Immature natural killer cell (primary cell): ENCODE data around the gene JPT1. TPM values are rescaled to one million over a fixed set of nuclear protein-coding genes. Genes with fewer than 3 reads are reported as not detected.

ENCODE experiments used
- DNase-seq, 3 donors: peaks; one replicate each; pipeline ENCODE4 v3.0.0; 2022; ENCODE audit warnings: mixed read lengths in 1 of 3
- H3K27ac Mint-ChIP-seq, 6 donors: one replicate each; pipeline ENCODE4 v1.8.0; 2020; ENCODE audit warnings: mixed read lengths in 6 of 6, mild to moderate bottlenecking in 5 of 6, inconsistent platforms in 4 of 6, moderate library complexity in 3 of 6
- H3K27me3 Mint-ChIP-seq, 3 donors: one replicate each; pipeline ENCODE4 v1.8.0; 2020 to 2021; ENCODE audit warnings: low read depth in 3 of 3, mild to moderate bottlenecking in 3 of 3, mixed read lengths in 3 of 3, moderate library complexity in 3 of 3, inconsistent platforms in 1 of 3
- H3K36me3 Mint-ChIP-seq, 3 donors: one replicate each; pipeline ENCODE4 v1.8.0; 2020; ENCODE audit warnings: mixed read lengths in 3 of 3, inconsistent platforms in 2 of 3, mild to moderate bottlenecking in 2 of 3
- H3K4me1 Mint-ChIP-seq, 2 donors: one replicate each; pipeline ENCODE4 v1.8.0; 2020; ENCODE audit warnings: inconsistent platforms in 2 of 2, mild to moderate bottlenecking in 2 of 2, mixed read lengths in 2 of 2, moderate library complexity in 1 of 2
- H3K4me3 Mint-ChIP-seq, 5 donors: one replicate each; pipeline ENCODE4 v1.8.0; 2020; ENCODE audit warnings: mild to moderate bottlenecking in 5 of 5, mixed read lengths in 5 of 5, inconsistent platforms in 3 of 5, moderate library complexity in 3 of 5
- H3K9me3 Mint-ChIP-seq, 6 donors: one replicate each; pipeline ENCODE4 v1.8.0; 2020; ENCODE audit warnings: mild to moderate bottlenecking in 6 of 6, mixed read lengths in 6 of 6, inconsistent platforms in 4 of 6, moderate library complexity in 3 of 6
- polyA plus RNA-seq, 3 donors: library from polyadenylated mRNA; unstranded; fragments of 300-500 nt; fragmentation: Illumina TruSeq; gene quantifications; one replicate each; pipeline ENCODE4 v1.2.3, GENCODE V29; 2021

The JPT1 gene, protein sequence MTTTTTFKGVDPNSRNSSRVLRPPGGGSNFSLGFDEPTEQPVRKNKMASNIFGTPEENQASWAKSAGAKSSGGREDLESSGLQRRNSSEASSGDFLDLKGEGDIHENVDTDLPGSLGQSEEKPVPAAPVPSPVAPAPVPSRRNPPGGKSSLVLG
- 100 to 1,000 TPM; 105 to 168 (median 133) TPM for polyA plus RNA-seq

DNA sequence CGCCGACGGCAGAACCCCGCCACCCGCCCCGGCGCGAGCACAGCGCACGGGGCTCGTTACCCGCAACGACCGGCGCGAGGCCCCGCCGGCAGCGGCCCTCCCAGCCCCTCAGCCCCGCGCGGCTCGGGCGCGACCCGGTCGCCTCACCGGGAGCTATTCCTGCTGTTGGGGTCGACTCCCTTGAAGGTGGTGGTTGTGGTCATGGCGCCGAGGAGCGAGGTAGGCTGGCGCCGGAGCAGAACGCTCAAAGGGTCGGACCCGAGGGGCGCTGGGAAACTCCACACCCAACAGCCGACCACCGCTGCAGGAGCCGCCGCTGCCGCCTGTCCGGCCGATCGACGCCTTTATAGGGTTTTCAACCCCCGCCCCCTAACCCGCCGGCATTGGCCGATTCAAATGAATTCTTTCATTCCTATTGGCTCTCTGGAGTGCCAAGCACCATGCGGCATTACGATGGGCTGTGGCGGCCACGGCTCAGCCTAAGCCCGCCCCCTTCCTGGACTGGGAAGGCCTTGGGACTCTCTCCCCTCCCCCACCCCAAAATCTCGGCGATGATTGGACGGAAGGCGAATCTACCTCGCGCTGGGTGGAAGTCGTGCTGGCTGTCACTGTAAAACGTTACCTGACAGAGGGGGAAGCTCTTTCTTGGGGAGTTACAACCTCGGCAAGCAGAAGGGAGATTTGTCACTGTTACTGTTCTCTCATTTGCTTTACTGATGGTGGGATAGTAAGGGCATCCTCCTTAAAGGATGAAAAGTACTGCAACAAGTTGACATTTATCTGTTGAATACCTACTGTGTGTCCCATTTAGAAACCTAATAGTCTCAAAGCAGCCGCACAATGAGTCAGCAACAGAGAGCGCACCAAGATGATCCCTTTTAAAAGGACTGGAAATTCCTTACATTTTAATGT, at the start of gene JPT1:
Gene JPT1 (minus strand): TSS at position 318 of the 912 bp plus-strand sequence. CDS start 115 bp downstream, at position 203.
- peak within 1 kb of the TSS; percentile 73 to 92 (median 88) for H3K27ac Mint-ChIP-seq
- H3K4me1 Mint-ChIP-seq: peaks cover 31 to 39% of the 10 kb centered on the region in 2 donors
- H3K9me3 Mint-ChIP-seq: no peaks in the 10 kb centered on the region
- H3K27me3 Mint-ChIP-seq: peaks cover 5 to 14% (median 7%) of the 10 kb centered on the region in 3 donors
- DNase-seq: peak; percentile 95 to 96 (median 96)
- H3K4me3 Mint-ChIP-seq: peak within 1 kb of the TSS; percentile 91 to 96 (median 94)
- H3K36me3 Mint-ChIP-seq: no peaks in the 10 kb centered on the region

DNA sequence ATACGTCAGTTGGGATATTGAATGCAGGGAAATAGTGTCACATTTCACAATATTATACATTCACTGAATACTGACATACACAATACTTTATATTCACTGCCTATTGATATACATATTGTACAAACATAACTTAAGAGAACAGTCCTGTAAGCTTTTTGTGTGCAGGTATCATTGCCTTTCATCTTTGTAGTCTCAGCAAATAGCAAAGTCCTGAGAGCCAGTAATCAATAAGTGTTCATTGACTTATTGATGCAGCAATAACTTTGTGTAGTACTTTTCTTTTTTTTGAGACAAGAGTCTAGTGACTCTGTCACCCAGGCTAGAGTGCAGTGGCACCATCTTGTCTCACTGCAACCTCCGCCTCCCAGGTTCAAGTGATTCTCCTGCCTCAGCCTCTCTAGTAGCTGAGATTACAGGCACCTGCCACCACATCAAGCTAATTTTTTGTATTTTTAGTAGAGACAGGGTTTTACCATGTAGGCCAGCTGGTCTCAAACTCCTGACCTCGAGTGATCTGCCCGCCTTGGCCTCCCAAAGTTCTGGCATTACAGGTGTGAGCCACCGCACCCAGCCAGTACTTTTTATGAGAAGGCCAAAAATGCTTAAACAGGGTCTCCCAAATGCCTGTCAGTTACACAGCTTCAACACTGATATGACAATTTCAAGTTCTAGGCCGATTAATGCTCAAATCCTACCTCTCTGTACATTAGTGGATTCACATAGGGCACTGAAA, 45.7 kb upstream of the JPT1 start:
- Mint-ChIP-seq H3K27ac (no peak overlapping the region), H3K4me3 (no peak overlapping the region), H3K9me3 (peaks cover 0 to 2% (median 0%) of the 10 kb centered on the region in 6 donors), H3K27me3 (peaks cover under 1 to 6% (median 4%) of the 10 kb centered on the region in 3 donors), H3K4me1 (peaks cover 3 to 6% of the 10 kb centered on the region in 2 donors), H3K36me3 (no peaks in the 10 kb centered on the region)
- no peak for DNase-seq

DNA sequence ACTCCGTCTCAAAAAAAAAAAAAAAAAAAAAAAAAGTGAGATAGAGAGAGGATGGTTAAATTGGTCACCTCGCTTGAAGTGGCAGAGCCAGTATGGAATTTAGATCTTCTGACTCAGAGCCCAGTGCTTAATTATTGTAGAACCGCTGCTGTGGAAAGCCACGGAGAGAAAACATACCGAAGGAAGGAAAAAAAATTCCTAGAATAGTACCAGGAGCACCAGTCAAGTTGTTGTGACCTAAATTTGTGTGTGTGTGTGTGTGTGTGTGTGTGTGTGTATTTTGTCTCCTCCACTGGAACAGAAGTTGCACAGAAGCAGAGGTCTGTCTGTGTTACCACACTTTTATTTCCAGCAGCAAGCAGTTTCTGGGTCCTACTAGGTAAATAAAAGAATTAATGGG, 40.6 kb upstream of the JPT1 start:
- no peaks in the 10 kb centered on the region for H3K36me3 Mint-ChIP-seq
- no peaks in the 10 kb centered on the region for H3K4me1 Mint-ChIP-seq
- no peak for DNase-seq
- peaks cover 0 to 6% (median 3%) of the 10 kb centered on the region in 3 donors for H3K27me3 Mint-ChIP-seq
- peaks cover 0 to 2% (median 0%) of the 10 kb centered on the region in 6 donors for H3K9me3 Mint-ChIP-seq
- H3K27ac Mint-ChIP-seq: no peak overlapping the region
- no peak overlapping the region for H3K4me3 Mint-ChIP-seq

DNA sequence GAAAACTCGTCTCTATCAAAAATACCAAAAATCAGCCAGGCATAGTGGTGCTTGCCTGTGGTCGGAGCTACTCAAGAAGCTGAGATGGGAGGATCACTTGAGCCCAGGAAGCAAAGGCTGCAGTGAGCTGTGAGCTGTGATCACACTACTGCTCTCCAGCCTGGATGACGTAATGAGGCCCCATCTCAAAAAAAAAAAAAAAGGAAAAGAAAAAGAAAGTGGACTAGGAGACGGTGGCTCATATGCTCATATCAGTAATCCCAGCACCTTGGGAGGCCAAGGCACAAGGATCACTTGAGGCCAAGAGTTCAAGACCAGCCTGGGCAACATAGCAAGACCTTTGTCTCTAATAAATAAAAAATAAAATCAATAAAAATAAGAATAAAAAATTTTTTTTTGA, 37.3 kb upstream of the JPT1 start:
- no peaks in the 10 kb centered on the region for H3K9me3 Mint-ChIP-seq
- no peaks in the 10 kb centered on the region for H3K4me1 Mint-ChIP-seq
- no peaks in the 10 kb centered on the region for H3K36me3 Mint-ChIP-seq
- no peak overlapping the region for H3K4me3 Mint-ChIP-seq
- no peak overlapping the region for H3K27ac Mint-ChIP-seq
- H3K27me3 Mint-ChIP-seq: no peaks in the 10 kb centered on the region
- no peak for DNase-seq

DNA sequence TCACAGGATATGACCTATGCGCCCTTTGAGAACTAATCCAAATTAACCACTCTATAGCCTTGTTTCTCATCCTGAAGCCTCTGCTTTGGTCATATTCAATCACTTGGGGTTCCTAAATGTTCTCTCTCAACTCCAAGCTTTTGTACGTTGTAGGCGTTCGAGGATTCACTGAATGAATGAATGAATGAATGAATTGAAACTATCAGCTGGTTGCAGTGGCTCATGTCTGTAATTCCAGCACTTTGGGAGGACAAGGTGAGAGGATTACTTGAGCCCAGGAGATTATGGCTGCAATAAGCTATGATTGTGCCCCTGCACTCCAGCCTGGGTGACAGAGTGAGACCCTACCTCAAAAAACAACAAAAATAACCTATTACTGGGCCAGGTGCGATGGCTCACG, 34.3 kb upstream of the JPT1 start:
- Mint-ChIP-seq H3K4me1 (peaks cover 11 to 12% of the 10 kb centered on the region in 2 donors), H3K27me3 (peaks cover 3 to 5% (median 3%) of the 10 kb centered on the region in 3 donors), H3K27ac (no peak overlapping the region), H3K4me3 (no peak overlapping the region), H3K36me3 (no peaks in the 10 kb centered on the region), H3K9me3 (no peaks in the 10 kb centered on the region)
- DNase-seq: no peak

DNA sequence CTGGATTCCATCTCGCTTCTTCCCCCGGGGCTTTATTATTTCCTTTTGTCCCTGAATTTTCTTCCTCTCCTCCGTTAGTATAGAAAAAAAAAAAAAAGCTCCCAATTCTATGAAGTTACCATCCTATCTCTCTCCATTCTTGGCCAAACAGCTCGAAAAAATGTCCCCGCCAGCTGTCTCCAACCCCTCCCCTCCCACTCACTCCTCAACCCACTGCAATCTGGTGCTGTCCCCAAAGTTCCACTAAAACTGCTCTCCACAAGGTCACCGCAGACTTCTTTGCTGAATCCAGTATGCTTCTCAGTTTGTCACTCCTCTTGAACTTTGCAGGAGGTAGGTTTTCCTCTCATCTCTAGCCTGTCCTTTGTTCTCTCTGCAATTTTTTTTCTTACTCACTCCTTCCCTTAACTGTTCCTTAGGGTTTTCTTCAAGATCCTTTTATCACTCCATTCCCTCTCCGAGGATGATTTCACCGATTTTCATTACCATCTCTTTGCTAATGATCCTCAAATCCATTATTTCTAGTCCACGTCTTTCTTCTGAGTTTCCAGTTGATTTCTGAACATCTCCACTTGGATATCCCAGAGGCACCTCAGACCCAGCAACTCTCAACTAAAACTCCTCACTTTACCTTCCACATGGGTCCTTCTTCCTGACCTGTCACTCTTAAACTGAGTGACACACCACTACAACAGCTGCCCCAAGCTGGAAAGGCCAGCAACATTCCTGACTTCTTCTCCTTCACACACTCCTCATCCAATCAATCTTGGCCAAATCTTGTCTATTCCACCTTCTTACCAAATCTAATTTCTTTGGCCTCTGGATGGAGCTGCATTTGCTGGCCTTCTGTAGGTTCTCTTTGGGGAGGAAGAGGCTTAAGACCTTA, 29.9 kb upstream of the JPT1 start:
- H3K4me1 Mint-ChIP-seq: peaks cover 32 to 35% of the 10 kb centered on the region in 2 donors
- peaks cover 10 to 22% (median 12%) of the 10 kb centered on the region in 3 donors for H3K27me3 Mint-ChIP-seq
- DNase-seq: no peak
- H3K9me3 Mint-ChIP-seq: no peaks in the 10 kb centered on the region
- peak overlapping the region; percentile 86 to 98 (median 96) for H3K27ac Mint-ChIP-seq
- no peaks in the 10 kb centered on the region for H3K36me3 Mint-ChIP-seq
- peak overlapping the region; percentile 72 to 91 (median 87) for H3K4me3 Mint-ChIP-seq

DNA sequence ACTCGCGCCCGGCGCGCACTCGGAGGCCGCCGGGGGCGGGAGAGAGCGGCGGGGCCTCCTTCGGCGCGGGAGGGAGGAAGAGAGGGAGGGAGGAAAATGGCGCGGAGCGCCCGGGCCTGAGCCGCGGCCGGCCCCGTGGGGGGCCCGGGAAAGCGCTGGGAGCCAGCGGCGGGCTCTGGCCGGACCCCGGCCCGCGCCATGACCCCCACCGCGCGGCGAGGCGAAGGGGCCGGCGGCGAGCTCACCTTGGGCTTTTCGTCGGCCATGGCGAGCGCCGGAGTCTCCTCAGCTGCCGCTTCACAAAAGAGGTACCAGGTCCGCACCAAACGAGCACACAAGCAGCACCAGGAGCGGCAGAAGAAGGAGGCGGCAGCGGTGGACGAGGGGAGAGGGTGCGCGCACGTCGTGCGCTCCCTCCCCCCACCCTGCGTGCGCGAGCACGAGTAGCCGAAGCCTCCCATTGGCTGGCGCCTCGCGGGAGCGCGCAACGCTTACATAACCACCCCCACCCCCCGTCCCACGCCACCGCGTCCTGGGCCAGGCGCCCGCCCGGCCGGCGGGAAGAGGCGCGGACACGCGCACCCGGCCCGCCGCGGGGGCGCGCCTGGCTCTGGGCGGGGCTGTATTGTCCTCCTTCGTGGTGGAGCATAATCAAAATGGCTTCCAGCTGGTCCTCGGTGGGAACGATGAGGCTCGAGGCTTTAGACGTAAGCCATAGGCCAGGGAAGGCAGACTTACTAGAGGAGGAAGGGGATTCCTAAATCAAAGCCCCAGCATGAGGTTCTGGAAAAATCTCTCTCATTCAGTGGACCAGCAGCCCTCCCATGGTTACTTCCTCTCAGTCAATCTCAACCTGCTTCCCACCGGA, 28.5 kb upstream of the JPT1 start, which contains the start of gene SUMO2:
Gene SUMO2 (minus strand): TSS at position 391 of the 868 bp plus-strand sequence. CDS start 125 bp downstream, at position 266.
- peak; percentile 94 to 96 (median 96) for DNase-seq
- H3K36me3 Mint-ChIP-seq: no peaks in the 10 kb centered on the region
- H3K9me3 Mint-ChIP-seq: no peaks in the 10 kb centered on the region
- H3K27me3 Mint-ChIP-seq: peaks cover 10 to 22% (median 12%) of the 10 kb centered on the region in 3 donors
- H3K4me3 Mint-ChIP-seq: peak within 1 kb of the TSS; percentile 91 to 96 (median 92)
- H3K27ac Mint-ChIP-seq: peak within 1 kb of the TSS; percentile 86 to 98 (median 96)
- peaks cover 32 to 38% of the 10 kb centered on the region in 2 donors for H3K4me1 Mint-ChIP-seq

DNA sequence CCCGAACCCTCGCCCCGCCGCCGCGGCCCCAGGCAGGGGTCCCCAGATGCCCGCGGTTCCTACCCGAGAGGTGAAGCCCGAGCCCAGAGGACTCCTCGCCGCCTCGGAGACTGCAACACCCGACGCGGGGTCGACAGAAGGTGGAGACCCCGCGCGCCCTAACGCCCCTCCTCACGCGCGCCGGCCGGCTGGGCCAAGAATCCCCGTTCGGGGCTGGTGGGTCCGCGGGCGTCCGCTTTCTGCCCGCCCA, 27.9 kb upstream of the JPT1 start:
- peak overlapping the region; percentile 91 to 96 (median 92) for H3K4me3 Mint-ChIP-seq
- H3K27ac Mint-ChIP-seq: peak overlapping the region in 5 of 6 donors; percentile 76 to 96 (median 90)
- peak in 1 of 3 donors; percentile 42 for DNase-seq
- peaks cover 10 to 22% (median 12%) of the 10 kb centered on the region in 3 donors for H3K27me3 Mint-ChIP-seq
- no peaks in the 10 kb centered on the region for H3K36me3 Mint-ChIP-seq
- peaks cover 32 to 38% of the 10 kb centered on the region in 2 donors for H3K4me1 Mint-ChIP-seq
- H3K9me3 Mint-ChIP-seq: no peaks in the 10 kb centered on the region

DNA sequence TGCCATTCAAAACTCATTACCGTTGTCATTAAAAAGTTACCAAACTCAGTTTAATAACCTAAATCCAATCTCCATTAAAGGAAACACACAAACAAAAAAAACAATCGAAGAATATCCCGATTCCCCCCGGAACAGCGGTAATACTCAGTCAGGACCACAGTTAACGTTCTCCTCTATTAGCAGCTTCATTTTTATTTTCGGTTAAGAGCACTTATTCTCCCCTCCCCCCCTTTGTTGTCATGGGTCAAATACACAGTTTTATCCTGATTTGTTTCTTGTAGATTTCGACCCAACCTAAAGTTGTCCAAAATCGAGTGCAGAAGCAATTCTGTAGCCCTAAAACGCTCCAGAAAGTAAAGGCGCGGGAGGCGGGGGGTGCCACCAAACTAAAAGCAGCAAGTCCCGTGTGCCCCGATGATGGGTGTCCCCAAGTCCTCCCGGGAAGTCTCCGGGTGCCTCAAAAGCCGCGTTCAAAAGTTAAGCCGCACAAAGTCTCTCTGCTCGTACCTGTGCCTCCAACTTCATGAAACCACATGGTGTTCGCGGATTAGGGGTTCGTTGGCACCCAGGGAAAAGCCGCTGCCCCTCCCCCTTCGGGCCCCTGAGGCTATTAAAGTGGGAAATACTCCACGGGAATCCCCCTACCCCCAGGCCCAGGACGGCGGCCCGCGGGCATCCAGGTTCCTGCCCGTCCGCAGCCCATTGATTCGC, 27.5 kb upstream of the JPT1 start:
- Mint-ChIP-seq H3K27me3 (peaks cover 10 to 22% (median 12%) of the 10 kb centered on the region in 3 donors), H3K36me3 (peaks cover 0 to 2% (median 0%) of the 10 kb centered on the region in 3 donors), H3K9me3 (no peaks in the 10 kb centered on the region), H3K27ac (peak overlapping the region; percentile 76 to 96 (median 90)), H3K4me1 (peaks cover 34 to 38% of the 10 kb centered on the region in 2 donors), H3K4me3 (peak overlapping the region; percentile 91 to 96 (median 92))
- DNase-seq: peak in 1 of 3 donors; percentile 28

DNA sequence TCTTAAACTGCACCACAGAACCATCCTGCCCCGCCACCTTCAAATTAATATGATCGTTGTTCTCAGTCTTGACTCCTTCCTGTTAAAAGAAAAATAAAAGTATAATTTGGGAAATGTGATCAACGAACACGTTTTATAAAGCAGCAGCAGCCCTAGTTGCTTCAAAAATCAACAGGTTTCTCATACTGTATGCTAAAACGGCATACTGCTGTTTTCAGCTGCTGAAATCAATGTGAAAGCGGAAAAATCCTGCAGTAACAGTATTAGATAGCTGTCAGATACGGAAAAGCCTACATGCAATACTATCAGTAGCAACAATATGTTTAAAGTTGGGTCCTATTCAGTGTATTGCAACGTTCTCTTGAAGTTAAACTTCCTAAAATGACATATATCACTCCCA, 26.8 kb upstream of the JPT1 start:
- peaks cover 0 to 6% (median 0%) of the 10 kb centered on the region in 3 donors for H3K36me3 Mint-ChIP-seq
- H3K4me1 Mint-ChIP-seq: peaks cover 39 to 40% of the 10 kb centered on the region in 2 donors
- H3K4me3 Mint-ChIP-seq: peak overlapping the region; percentile 91 to 96 (median 92)
- DNase-seq: no peak
- H3K27me3 Mint-ChIP-seq: peaks cover 10 to 22% (median 12%) of the 10 kb centered on the region in 3 donors
- H3K27ac Mint-ChIP-seq: peak overlapping the region; percentile 76 to 96 (median 90)
- H3K9me3 Mint-ChIP-seq: no peaks in the 10 kb centered on the region

DNA sequence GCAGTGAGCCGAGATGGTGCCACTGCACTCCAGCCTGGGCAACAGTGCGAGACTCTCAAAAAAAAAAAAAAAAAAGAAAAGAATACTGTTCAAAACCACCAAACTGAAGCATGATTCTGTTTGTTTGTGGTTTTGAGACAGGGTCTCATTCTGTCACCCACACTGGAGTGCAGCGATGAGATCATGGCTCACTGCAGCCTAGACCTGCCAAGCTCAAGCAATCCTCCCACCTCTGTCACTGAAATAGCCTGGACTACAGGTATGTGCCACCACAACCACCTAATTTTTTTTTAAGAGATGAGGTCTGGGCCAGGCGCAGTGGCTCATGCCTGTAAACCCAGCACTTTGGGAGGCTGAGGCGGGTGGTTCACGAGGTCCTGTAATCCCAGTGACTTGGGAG, 24.1 kb upstream of the JPT1 start:
- Mint-ChIP-seq H3K4me3 (no peak overlapping the region), H3K27ac (no peak overlapping the region), H3K27me3 (peaks cover 7 to 17% (median 7%) of the 10 kb centered on the region in 3 donors), H3K4me1 (peaks cover 27 to 38% of the 10 kb centered on the region in 2 donors), H3K36me3 (peaks cover 9 to 12% (median 11%) of the 10 kb centered on the region in 3 donors), H3K9me3 (no peaks in the 10 kb centered on the region)
- DNase-seq: no peak
